HepG2 (cell line): ENCODE measurements around the gene DLX6. TPM values are rescaled to one million over a fixed set of nuclear protein-coding genes. Genes with fewer than 3 reads are reported as not detected.

Experiments
- ATAD3A ChIP-seq: sonication (generic); formaldehyde crosslinking; IDR thresholded peaks from 2 replicates; pipeline ENCODE4 v1.4.0; 2020; ENCODE audit warnings: missing genetic modification reagents
- EEA1 ChIP-seq: sonication (generic); formaldehyde crosslinking; IDR thresholded peaks from 2 replicates; pipeline ENCODE4 v1.5.1; 2020; ENCODE audit warnings: mild to moderate bottlenecking, missing genetic modification reagents, borderline replicate concordance
- MED13 ChIP-seq: sonication (generic); formaldehyde crosslinking; IDR thresholded peaks from 2 replicates; pipeline ENCODE4 v1.5.0; 2020; ENCODE audit warnings: missing genetic modification reagents
- MTF2 ChIP-seq: sonication (generic); formaldehyde crosslinking; IDR thresholded peaks from 2 replicates; pipeline ENCODE4 v1.5.0; 2020; ENCODE audit warnings: missing genetic modification reagents, borderline replicate concordance
- NFIC ChIP-seq: IDR thresholded peaks from 2 replicates; pipeline ENCODE4 v1.6.1; 2012; ENCODE audit warnings: mild to moderate bottlenecking, low read length, inconsistent platforms
- POLR2AphosphoS2 ChIP-seq: IDR thresholded peaks from 2 replicates; pipeline ENCODE4 v1.6.1; 2011; ENCODE audit warnings: low read depth, low read length, improper control_type of control experiment
- PPARG ChIP-seq: conservative IDR thresholded peaks from 2 replicates; pipeline ENCODE4 v1.6.1; 2016; ENCODE audit warnings: missing biosample characterization, missing genetic modification reagents
- REXO4 ChIP-seq: sonication (generic); formaldehyde crosslinking; IDR thresholded peaks from 2 replicates; pipeline ENCODE4 v1.8.0; 2022; ENCODE audit warnings: missing genetic modification reagents, mild to moderate bottlenecking, borderline replicate concordance
- RXRB ChIP-seq: IDR thresholded peaks from 2 replicates; pipeline ENCODE4 v1.6.1; 2016; ENCODE audit warnings: borderline replicate concordance, missing genetic modification reagents, missing compliant biosample characterization
- SOX5 ChIP-seq: IDR thresholded peaks from 2 replicates; pipeline ENCODE4 v1.6.1; 2016; ENCODE audit warnings: borderline replicate concordance
- ZNF17 ChIP-seq: sonication (generic); formaldehyde crosslinking; IDR thresholded peaks from 2 replicates; pipeline ENCODE4 v1.5.0; 2020; ENCODE audit warnings: mild to moderate bottlenecking, missing genetic modification reagents
- ZNF317 ChIP-seq: sonication (generic); formaldehyde crosslinking; IDR thresholded peaks from 2 replicates; pipeline ENCODE4 v1.5.0; 2020; ENCODE audit warnings: mild to moderate bottlenecking, missing genetic modification reagents
- ZNF550 ChIP-seq: sonication (generic); formaldehyde crosslinking; IDR thresholded peaks from 2 replicates; pipeline ENCODE4 v1.4.0; 2020; ENCODE audit warnings: mild to moderate bottlenecking, missing genetic modification reagents, borderline replicate concordance
- ZNF577 ChIP-seq: sonication (generic); formaldehyde crosslinking; IDR thresholded peaks from 2 replicates; pipeline ENCODE4 v1.4.0; 2020; ENCODE audit warnings: mild to moderate bottlenecking, low read depth, missing genetic modification reagents, borderline replicate concordance
- ZNF709 ChIP-seq: sonication (generic); formaldehyde crosslinking; IDR thresholded peaks from 2 replicates; pipeline ENCODE4 v1.5.0; 2020; ENCODE audit warnings: mild to moderate bottlenecking, missing genetic modification reagents
- ZNF776 ChIP-seq: sonication (generic); formaldehyde crosslinking; IDR thresholded peaks from 2 replicates; pipeline ENCODE4 v1.4.0; 2020; ENCODE audit warnings: mild to moderate bottlenecking, missing genetic modification reagents
- ZNF891 ChIP-seq: sonication (generic); formaldehyde crosslinking; IDR thresholded peaks from 2 replicates; pipeline ENCODE4 v1.5.0; 2020; ENCODE audit warnings: mild to moderate bottlenecking, missing genetic modification reagents
- polyA plus RNA-seq, 8 experiments: library from polyadenylated mRNA; depleted of rRNA in 3 of 8; stranded (reverse) in 7 of 8; unstranded in 1 of 8; fragments of >200 nt; fragmentation: Illumina TruSeq in 4 of 8; extraction: Trizol in 4 of 8; gene quantifications; 2 replicates each; pipeline versions ENCODE4 v1.2.1 to v1.2.3, GENCODE V29; 2011 to 2016; ENCODE audit warnings: low read depth in 4 of 8, missing spikeins in 1 of 8, mixed read lengths in 1 of 8; ENCODE audit not compliant: insufficient read depth in 1 of 8
- total RNA-seq, 5 experiments: library from RNA; depleted of rRNA; stranded (reverse); fragments of >200 nt; fragmentation: Illumina TruSeq; extraction: Trizol; gene quantifications; 2 replicates each; pipeline ENCODE4 v1.2.3, GENCODE V29; 2016; ENCODE audit warnings: low read depth in 1 of 5
- TF ChIP-seq, protein P1 (sequence below): sonication (generic); formaldehyde crosslinking; IDR thresholded peaks from 2 replicates; pipeline ENCODE4 v1.4.0; 2020; ENCODE audit warnings: missing genetic modification reagents
- TF ChIP-seq, protein P2 (sequence below): sonication (generic); formaldehyde crosslinking; IDR thresholded peaks from 2 replicates; pipeline ENCODE4 v1.4.0; 2020; ENCODE audit warnings: mild to moderate bottlenecking, missing genetic modification reagents, borderline replicate concordance
- TF ChIP-seq, protein P3 (sequence below): sonication (generic); formaldehyde crosslinking; IDR thresholded peaks from 2 replicates; pipeline ENCODE4 v1.8.0; 2022; ENCODE audit warnings: missing genetic modification reagents, mild to moderate bottlenecking, inconsistent platforms, borderline replicate concordance
- TF ChIP-seq, protein P4 (sequence below): conservative IDR thresholded peaks from 2 replicates; pipeline ENCODE4 v1.6.1; 2018; ENCODE audit warnings: missing genetic modification reagents

DLX6 gene
- total and polyA plus RNA-seq, 2 of the 13 experiments (the other 11 are each of a cell fraction or from before 2014, with no cell fraction given): 3.5 to 5.5 TPM

DNA sequence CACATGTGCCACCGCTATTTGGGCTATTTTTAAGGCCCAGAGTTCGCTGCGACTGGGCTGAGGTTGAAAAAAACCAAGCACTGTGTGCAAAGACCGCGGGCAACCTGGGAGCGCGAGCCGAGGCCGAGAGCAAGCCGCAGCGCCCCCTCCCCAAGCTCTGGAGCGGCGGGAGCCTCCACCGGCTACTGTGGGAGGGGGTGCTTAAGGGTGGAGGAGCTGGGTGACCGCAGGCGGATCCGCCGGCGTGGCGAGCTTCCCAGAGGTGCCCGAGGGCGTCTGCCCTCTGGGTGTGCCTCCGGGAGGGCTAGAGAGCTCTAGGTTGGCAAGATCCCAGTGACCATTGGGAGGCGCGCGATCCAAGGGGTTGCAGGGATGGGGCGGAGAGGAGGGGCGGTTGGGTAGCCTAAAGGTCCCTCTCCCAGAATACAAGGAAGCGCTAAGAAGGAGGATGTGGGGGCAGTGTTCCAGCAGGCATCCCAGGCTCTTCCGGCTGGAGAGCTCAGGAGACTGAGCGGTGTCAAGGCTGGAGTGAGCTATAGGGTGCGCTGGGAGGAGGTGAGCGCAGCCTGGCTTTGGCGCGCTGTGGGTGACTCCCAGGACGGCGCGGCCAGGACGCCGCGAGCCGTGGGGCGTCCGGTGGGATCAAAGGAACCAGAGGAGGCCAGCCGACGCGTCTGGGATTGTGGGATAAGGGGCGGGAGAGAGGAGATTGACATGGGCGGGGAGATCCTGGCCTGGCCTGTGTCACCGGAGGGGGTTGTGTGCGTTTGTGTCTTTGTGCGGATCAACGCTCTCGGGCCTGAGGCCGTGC lies 11.2 kb downstream of the DLX6 start (continued):
- TF ChIP-seq, protein P1, sequence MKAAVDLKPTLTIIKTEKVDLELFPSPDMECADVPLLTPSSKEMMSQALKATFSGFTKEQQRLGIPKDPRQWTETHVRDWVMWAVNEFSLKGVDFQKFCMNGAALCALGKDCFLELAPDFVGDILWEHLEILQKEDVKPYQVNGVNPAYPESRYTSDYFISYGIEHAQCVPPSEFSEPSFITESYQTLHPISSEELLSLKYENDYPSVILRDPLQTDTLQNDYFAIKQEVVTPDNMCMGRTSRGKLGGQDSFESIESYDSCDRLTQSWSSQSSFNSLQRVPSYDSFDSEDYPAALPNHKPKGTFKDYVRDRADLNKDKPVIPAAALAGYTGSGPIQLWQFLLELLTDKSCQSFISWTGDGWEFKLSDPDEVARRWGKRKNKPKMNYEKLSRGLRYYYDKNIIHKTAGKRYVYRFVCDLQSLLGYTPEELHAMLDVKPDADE (CRISPR knock-in tag): no peak
- TF ChIP-seq ZNF709 (peak; percentile 28; the same call in 1 of the 2 replicates), ZNF891 (CRISPR knock-in tag) (no peak; the same call in 1 of the 2 replicates), ATAD3A (no peak), ZNF577 (CRISPR knock-in tag) (no peak), ZNF317 (CRISPR knock-in tag) (no peak; the same call in 1 of the 2 replicates), ZNF776 (CRISPR knock-in tag) (peak; percentile 81; the same call in 1 of the 2 replicates), ZNF17 (CRISPR knock-in tag) (no peak), MTF2 (no peak; the same call in 1 of the 2 replicates), POLR2AphosphoS2 (no peak), RXRB (no peak), MED13 (CRISPR knock-in tag) (0 out of 2 replicates have a peak, but pooled peaks have one; percentile 59), NFIC (no peak), EEA1 (CRISPR knock-in tag) (no peak), PPARG (CRISPR knock-in tag) (no peak), ZNF550 (0 out of 2 replicates have a peak, but pooled peaks have one; percentile 27), SOX5 (CRISPR knock-in tag) (no peak), REXO4 (CRISPR knock-in tag) (no peak)
- TF ChIP-seq, protein P2, sequence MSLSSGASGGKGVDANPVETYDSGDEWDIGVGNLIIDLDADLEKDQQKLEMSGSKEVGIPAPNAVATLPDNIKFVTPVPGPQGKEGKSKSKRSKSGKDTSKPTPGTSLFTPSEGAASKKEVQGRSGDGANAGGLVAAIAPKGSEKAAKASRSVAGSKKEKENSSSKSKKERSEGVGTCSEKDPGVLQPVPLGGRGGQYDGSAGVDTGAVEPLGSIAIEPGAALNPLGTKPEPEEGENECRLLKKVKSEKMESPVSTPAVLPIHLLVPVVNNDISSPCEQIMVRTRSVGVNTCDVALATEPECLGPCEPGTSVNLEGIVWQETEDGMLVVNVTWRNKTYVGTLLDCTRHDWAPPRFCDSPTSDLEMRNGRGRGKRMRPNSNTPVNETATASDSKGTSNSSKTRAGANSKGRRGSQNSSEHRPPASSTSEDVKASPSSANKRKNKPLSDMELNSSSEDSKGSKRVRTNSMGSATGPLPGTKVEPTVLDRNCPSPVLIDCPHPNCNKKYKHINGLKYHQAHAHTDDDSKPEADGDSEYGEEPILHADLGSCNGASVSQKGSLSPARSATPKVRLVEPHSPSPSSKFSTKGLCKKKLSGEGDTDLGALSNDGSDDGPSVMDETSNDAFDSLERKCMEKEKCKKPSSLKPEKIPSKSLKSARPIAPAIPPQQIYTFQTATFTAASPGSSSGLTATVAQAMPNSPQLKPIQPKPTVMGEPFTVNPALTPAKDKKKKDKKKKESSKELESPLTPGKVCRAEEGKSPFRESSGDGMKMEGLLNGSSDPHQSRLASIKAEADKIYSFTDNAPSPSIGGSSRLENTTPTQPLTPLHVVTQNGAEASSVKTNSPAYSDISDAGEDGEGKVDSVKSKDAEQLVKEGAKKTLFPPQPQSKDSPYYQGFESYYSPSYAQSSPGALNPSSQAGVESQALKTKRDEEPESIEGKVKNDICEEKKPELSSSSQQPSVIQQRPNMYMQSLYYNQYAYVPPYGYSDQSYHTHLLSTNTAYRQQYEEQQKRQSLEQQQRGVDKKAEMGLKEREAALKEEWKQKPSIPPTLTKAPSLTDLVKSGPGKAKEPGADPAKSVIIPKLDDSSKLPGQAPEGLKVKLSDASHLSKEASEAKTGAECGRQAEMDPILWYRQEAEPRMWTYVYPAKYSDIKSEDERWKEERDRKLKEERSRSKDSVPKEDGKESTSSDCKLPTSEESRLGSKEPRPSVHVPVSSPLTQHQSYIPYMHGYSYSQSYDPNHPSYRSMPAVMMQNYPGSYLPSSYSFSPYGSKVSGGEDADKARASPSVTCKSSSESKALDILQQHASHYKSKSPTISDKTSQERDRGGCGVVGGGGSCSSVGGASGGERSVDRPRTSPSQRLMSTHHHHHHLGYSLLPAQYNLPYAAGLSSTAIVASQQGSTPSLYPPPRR: peak; percentile 10; the same call in 1 of the 2 replicates
- TF ChIP-seq, protein P3, sequence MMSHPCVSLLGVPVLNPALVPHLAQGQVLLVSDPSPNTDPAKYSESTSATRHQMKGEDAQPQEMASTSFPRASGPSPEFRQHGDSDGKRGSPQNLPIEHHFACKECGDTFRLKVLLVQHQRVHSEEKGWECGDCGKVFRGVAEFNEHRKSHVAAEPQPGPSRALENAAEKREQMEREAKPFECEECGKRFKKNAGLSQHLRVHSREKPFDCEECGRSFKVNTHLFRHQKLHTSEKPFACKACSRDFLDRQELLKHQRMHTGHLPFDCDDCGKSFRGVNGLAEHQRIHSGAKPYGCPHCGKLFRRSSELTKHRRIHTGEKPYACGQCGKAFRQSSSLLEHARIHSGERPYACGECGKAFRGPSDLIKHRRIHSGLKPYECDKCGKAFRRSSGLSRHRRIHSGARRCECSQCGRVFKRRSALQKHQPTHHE: no peak
- TF ChIP-seq, protein P4, sequence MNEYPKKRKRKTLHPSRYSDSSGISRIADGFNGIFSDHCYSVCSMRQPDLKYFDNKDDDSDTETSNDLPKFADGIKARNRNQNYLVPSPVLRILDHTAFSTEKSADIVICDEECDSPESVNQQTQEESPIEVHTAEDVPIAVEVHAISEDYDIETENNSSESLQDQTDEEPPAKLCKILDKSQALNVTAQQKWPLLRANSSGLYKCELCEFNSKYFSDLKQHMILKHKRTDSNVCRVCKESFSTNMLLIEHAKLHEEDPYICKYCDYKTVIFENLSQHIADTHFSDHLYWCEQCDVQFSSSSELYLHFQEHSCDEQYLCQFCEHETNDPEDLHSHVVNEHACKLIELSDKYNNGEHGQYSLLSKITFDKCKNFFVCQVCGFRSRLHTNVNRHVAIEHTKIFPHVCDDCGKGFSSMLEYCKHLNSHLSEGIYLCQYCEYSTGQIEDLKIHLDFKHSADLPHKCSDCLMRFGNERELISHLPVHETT (CRISPR knock-in tag): peak; percentile 29; the same call in 1 of the 2 replicates
